ENCODE data around the gene SYNGR2. TPM values are rescaled to one million over a fixed set of nuclear protein-coding genes. Genes with fewer than 3 reads are reported as not detected.
A peak's percentile ranks its signal among the peaks of the same experiment; 100 is the strongest.

SYNGR2 gene
- total and polyA plus RNA-seq, 8 donors: 52.3 to 94.2 (median 89.4) TPM

DNA sequence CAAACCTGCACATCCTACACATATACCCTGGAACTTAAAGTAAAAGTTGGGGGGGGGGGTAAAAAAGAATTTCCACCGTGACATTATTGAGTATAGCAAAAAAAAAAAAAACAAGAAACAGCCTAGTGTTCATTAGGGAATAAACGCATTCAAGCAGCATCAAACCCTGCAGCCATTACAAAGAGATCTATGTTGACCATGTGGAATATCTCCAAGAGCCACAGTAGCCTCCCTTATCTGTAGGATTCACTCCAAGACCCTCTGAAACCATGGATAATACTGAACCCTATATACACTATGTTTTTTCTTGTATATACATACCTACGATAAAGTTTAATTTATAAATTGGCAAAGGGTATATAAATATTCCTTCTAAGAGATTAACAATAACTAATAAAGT is 40.1 kb downstream of the SYNGR2 start:
- H3K36me3 ChIP-seq: peaks cover 0 to 4% (median 0%) of the 10 kb centered on the region in 3 donors
- ATAC-seq: no peak
- intact Hi-C loops (cut with DNase I): no loop called here
- H3K27me3 ChIP-seq: no peaks in the 10 kb centered on the region
- 59 to 65% methylated on average over 3 of the region's 3 CpGs for WGBS, 2 donors
- H3K4me1 ChIP-seq: no peaks in the 10 kb centered on the region
- TF ChIP-seq, protein P1, sequence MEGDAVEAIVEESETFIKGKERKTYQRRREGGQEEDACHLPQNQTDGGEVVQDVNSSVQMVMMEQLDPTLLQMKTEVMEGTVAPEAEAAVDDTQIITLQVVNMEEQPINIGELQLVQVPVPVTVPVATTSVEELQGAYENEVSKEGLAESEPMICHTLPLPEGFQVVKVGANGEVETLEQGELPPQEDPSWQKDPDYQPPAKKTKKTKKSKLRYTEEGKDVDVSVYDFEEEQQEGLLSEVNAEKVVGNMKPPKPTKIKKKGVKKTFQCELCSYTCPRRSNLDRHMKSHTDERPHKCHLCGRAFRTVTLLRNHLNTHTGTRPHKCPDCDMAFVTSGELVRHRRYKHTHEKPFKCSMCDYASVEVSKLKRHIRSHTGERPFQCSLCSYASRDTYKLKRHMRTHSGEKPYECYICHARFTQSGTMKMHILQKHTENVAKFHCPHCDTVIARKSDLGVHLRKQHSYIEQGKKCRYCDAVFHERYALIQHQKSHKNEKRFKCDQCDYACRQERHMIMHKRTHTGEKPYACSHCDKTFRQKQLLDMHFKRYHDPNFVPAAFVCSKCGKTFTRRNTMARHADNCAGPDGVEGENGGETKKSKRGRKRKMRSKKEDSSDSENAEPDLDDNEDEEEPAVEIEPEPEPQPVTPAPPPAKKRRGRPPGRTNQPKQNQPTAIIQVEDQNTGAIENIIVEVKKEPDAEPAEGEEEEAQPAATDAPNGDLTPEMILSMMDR (IDR thresholded peaks at IDR 0.05): no peak
- H3K4me3 ChIP-seq: no peak overlapping the region
- no peak for DNase-seq
- no peaks in the 10 kb centered on the region for H3K9me3 ChIP-seq
- no peak overlapping the region for H3K27ac ChIP-seq
- no peak for FAIRE-seq

DNA sequence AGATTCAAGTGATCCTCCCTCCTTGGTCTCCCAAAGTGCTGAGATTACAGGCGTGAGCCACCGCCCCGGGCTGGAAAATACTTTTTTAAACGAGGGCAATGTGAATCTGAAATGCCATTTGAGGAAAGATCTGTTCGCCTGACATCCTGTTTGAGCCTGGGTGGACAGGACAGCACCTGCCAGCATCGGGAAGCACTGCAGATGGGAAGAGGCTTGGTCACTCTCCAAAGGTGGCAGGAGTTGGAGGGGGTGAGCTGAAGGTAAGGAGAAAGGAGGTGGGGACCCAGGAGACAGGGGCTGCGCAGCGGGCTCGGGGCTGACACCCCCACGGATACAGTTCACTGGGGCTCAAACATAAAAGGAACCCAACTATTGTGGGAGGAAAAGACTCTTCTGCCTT is 41.7 kb downstream of the SYNGR2 start:
- TF ChIP-seq, protein P1 (IDR thresholded peaks at IDR 0.05): no peak
- intact Hi-C loops (cut with DNase I): no loop called here

DNA sequence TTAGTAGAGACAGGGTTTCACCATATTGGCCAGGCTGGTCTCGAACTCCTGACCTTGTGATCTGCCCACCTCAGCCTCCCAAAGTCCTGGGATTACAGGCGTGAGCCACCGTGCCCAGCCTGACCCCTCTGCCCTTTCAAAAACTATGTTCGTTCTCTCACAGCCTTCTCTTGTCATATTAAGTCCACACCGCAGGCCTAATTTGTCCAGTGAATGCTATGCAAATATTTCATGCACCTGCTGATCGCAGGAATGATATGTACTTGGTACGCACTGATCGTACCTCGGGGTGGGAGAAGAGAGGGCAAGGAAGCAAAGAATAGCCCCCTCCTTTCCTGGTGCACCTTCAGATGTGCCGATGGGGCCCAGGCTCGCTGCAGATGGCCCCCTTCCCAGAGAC is 42.7 kb downstream of the SYNGR2 start:
- TF ChIP-seq, protein P1 (IDR thresholded peaks at IDR 0.05): no peak
- no peaks in the 10 kb centered on the region for H3K27me3 ChIP-seq
- intact Hi-C loops (cut with DNase I): no loop called here
- H3K27ac ChIP-seq: no peak overlapping the region
- DNase-seq: no peak
- FAIRE-seq: no peak
- H3K36me3 ChIP-seq: no peaks in the 10 kb centered on the region
- ATAC-seq: no peak
- no peaks in the 10 kb centered on the region for H3K9me3 ChIP-seq
- 41 to 48% methylated on average over 10 to 11 of the region's 11 CpGs for WGBS, 2 donors
- H3K4me3 ChIP-seq: no peak overlapping the region
- H3K4me1 ChIP-seq: peaks cover 0 to 4% (median 0%) of the 10 kb centered on the region in 3 donors

More for the DNA sequence above, 41.7 kb downstream of the SYNGR2 start:
- no peaks in the 10 kb centered on the region for H3K36me3 ChIP-seq
- H3K4me3 ChIP-seq: no peak overlapping the region
- no peak for FAIRE-seq
- ATAC-seq: no peak
- no peak overlapping the region for H3K27ac ChIP-seq
- H3K4me1 ChIP-seq: peaks cover 0 to 4% (median 0%) of the 10 kb centered on the region in 3 donors
- no peaks in the 10 kb centered on the region for H3K27me3 ChIP-seq
- no peaks in the 10 kb centered on the region for H3K9me3 ChIP-seq
- 71 to 75% methylated on average over 10 of the region's 10 CpGs for WGBS, 2 donors
- no peak for DNase-seq

DNA sequence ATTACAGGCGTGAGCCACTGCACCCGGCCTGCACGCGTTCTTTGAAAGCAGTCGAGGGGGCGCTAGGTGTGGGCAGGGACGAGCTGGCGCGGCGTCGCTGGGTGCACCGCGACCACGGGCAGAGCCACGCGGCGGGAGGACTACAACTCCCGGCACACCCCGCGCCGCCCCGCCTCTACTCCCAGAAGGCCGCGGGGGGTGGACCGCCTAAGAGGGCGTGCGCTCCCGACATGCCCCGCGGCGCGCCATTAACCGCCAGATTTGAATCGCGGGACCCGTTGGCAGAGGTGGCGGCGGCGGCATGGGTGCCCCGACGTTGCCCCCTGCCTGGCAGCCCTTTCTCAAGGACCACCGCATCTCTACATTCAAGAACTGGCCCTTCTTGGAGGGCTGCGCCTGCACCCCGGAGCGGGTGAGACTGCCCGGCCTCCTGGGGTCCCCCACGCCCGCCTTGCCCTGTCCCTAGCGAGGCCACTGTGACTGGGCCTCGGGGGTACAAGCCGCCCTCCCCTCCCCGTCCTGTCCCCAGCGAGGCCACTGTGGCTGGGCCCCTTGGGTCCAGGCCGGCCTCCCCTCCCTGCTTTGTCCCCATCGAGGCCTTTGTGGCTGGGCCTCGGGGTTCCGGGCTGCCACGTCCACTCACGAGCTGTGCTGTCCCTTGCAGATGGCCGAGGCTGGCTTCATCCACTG is 45.8 kb downstream of the SYNGR2 start, which contains the start of gene BIRC5:
Gene BIRC5 (plus strand): TSS at position 238 of the 690 bp plus-strand sequence. CDS start 64 bp downstream, at position 302.
- no peak for FAIRE-seq
- peak; percentile 99 to 100 (median 100) for ATAC-seq

More for the DNA sequence above, 45.8 kb downstream of the SYNGR2 start, which contains the start of gene BIRC5:
- no peaks in the 10 kb centered on the region for H3K9me3 ChIP-seq
- no peaks in the 10 kb centered on the region for H3K36me3 ChIP-seq
- H3K27me3 ChIP-seq: no peaks in the 10 kb centered on the region
- 1 to 2% methylated on average over 58 to 60 of the region's 60 CpGs for WGBS, 2 donors
- peak; percentile 79 to 94 (median 86) for DNase-seq
- intact Hi-C loops (cut with DNase I): no loop called here
- peak within 1 kb of the TSS in 3 of 4 donors; percentile 14 to 53 (median 34) for H3K4me3 ChIP-seq
- H3K27ac ChIP-seq: no peak within 1 kb of the TSS
- H3K4me1 ChIP-seq: peaks cover 0 to 4% (median 0%) of the 10 kb centered on the region in 3 donors
- TF ChIP-seq, protein P1 (IDR thresholded peaks at IDR 0.05): no peak

All from pancreas (tissue), 10 donors.